ENCODE data around the gene HIPK1. TPM values are rescaled to one million over a fixed set of nuclear protein-coding genes. Genes with fewer than 3 reads are reported as not detected.

The HIPK1 gene
- total and polyA plus RNA-seq, 12 donors = 7.8 to 91.0 (median 61.2) TPM

DNA sequence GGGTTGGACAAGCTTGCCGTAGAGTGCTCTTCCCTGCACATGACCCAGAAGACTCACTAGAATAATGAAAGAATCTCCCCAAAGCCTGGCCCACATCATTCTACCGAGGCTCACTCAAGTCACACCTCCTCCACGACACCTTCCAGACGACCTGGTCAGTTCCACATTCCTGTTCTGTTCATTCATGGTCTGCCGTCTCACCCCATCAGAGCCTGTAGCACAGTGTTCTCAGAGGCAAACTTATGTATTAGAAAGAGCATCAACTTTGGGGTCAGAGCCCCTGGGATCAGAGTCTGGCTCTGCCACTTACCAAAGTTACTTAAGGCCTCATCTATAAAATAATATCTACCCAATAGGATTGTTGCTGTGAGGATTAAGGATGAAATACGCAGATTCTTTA is 57.7 kb downstream of the HIPK1 start:
- WGBS, 2 donors = 84 to 88% methylated on average over 6 of the region's 6 CpGs
- Histone ChIP-seq H3K4me3 (no peak overlapping the region), H3K36me3 (no peaks in the 10 kb centered on the region), H3K27me3 (no peaks in the 10 kb centered on the region), H3K27ac (no peak overlapping the region), H3K9me3 (no peaks in the 10 kb centered on the region), H3K4me1 (peaks cover 0 to 36% (median 30%) of the 10 kb centered on the region in 9 donors)
- intact Hi-C loops (cut with DNase I) = loop anchor here in 1 of 10 donors (10.0 kb wide), 1 partner anchor 148 kb away; no protein-coding TSS in a partner anchor
- TF ChIP-seq, protein P1, sequence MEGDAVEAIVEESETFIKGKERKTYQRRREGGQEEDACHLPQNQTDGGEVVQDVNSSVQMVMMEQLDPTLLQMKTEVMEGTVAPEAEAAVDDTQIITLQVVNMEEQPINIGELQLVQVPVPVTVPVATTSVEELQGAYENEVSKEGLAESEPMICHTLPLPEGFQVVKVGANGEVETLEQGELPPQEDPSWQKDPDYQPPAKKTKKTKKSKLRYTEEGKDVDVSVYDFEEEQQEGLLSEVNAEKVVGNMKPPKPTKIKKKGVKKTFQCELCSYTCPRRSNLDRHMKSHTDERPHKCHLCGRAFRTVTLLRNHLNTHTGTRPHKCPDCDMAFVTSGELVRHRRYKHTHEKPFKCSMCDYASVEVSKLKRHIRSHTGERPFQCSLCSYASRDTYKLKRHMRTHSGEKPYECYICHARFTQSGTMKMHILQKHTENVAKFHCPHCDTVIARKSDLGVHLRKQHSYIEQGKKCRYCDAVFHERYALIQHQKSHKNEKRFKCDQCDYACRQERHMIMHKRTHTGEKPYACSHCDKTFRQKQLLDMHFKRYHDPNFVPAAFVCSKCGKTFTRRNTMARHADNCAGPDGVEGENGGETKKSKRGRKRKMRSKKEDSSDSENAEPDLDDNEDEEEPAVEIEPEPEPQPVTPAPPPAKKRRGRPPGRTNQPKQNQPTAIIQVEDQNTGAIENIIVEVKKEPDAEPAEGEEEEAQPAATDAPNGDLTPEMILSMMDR (IDR thresholded peaks at IDR 0.05) = no peak
- DNase-seq (no peak), ATAC-seq (no peak)

DNA sequence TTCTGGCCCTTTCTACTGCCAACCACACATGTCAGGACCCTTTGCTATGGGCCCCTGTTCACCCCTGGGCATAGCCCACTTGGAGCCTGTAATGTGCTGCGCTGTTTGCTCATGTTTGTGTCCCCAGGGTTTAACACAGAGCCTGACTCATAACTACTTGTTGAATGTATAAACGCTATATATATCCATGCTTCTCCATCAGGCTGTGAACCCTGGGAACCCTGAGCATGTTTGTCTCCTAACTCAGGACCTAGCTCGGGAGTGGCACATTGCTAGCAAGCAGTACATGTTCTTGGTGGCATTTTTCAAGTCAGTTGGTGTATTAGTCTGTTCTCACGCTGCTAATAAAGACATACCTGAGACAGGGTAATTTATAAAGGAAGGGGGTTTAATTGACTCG is 58.1 kb downstream of the HIPK1 start:
- WGBS, 2 donors = 76 to 79% methylated on average over 5 of the region's 5 CpGs
- no peak for ATAC-seq
- no peak overlapping the region for H3K27ac ChIP-seq

DNA sequence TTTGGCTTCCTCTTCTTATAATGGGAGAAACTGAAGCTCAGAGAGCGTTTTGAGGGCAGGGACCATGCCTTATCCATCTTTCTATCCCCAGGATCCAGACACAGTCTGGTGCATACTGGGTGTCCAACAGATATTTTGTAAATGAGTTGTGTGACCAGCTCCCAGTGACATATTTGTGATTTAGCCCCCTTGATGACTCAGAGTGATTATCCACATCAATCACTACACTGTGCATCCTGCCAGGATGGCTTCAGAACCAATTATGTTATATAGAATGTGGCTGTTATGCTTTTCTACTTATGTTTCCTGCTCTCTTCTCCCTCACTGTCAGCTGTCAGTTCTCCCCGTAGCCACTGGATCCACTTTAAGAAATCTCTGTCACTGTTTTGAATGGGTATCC is 61.4 kb downstream of the HIPK1 start:
- intact Hi-C loops (cut with DNase I) = no loop called here
- Histone ChIP-seq H3K4me3 (no peak overlapping the region), H3K4me1 (peaks cover 0 to under 1% (median 0%) of the 10 kb centered on the region in 9 donors), H3K27ac (no peak overlapping the region), H3K27me3 (no peaks in the 10 kb centered on the region), H3K9me3 (peaks cover 0 to 17% (median 11%) of the 10 kb centered on the region in 11 donors), H3K36me3 (no peaks in the 10 kb centered on the region)
- WGBS, 2 donors = 48 to 69% methylated on average over 2 of the region's 2 CpGs
- no peak for DNase-seq
- TF ChIP-seq, protein P1 (IDR thresholded peaks at IDR 0.05) = no peak
- no peak for ATAC-seq

More for the DNA sequence above, 58.1 kb downstream of the HIPK1 start:
- H3K4me3 ChIP-seq = no peak overlapping the region
- no peaks in the 10 kb centered on the region for H3K27me3 ChIP-seq
- intact Hi-C loops (cut with DNase I) = loop anchor here in 1 of 10 donors (10.0 kb wide), 1 partner anchor 148 kb away; no protein-coding TSS in a partner anchor
- DNase-seq = no peak
- no peaks in the 10 kb centered on the region for H3K36me3 ChIP-seq
- H3K9me3 ChIP-seq = no peaks in the 10 kb centered on the region
- peaks cover 0 to 31% (median 29%) of the 10 kb centered on the region in 9 donors for H3K4me1 ChIP-seq
- TF ChIP-seq, protein P1 (IDR thresholded peaks at IDR 0.05) = no peak

DNA sequence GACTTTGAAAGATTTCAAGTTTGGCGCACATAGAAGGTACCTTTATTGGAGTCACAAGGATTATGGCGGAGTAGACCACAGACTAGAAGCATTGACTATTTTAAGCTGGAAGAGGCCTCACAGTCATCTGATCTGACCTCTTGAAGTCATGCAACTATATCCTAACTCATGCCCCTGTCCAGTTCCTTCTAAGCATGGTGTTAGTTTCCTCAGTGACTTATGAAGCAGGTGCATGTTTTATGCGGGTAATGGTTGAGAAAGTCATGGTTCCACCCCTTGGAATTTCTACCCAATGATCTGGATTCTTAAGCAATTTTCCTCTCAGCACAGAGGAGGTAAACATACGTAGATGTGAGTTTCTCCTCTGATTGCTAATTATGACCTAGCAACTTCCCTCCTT is 61.8 kb downstream of the HIPK1 start:
- H3K27ac ChIP-seq = no peak overlapping the region

More for the DNA sequence above, 61.8 kb downstream of the HIPK1 start:
- 93% methylated on average over 4 of the region's 4 CpGs for WGBS, 2 donors
- no peak for ATAC-seq
- intact Hi-C loops (cut with DNase I) = no loop called here
- TF ChIP-seq, protein P1 (IDR thresholded peaks at IDR 0.05) = no peak
- H3K27me3 ChIP-seq = no peaks in the 10 kb centered on the region
- H3K9me3 ChIP-seq = peaks cover 0 to 21% (median 15%) of the 10 kb centered on the region in 11 donors
- H3K36me3 ChIP-seq = no peaks in the 10 kb centered on the region
- no peaks in the 10 kb centered on the region for H3K4me1 ChIP-seq
- no peak overlapping the region for H3K4me3 ChIP-seq
- no peak for DNase-seq
